DMS79 treated with DMSO at 0.1 percent for 48 hours (cell line): ENCODE results near the gene MBD3.
A peak's percentile ranks its signal among the peaks of the same experiment; 100 is the strongest.

Experiments used
- DNase-seq: peaks from one replicate; lab custom pipeline; 2025; lab: John Stamatoyannopoulos, UW

MBD3 gene

GRCh38 chr19:1619094-1619439 lies 26.4 kb upstream of the MBD3 start:
- no peak for DNase-seq

DNA sequence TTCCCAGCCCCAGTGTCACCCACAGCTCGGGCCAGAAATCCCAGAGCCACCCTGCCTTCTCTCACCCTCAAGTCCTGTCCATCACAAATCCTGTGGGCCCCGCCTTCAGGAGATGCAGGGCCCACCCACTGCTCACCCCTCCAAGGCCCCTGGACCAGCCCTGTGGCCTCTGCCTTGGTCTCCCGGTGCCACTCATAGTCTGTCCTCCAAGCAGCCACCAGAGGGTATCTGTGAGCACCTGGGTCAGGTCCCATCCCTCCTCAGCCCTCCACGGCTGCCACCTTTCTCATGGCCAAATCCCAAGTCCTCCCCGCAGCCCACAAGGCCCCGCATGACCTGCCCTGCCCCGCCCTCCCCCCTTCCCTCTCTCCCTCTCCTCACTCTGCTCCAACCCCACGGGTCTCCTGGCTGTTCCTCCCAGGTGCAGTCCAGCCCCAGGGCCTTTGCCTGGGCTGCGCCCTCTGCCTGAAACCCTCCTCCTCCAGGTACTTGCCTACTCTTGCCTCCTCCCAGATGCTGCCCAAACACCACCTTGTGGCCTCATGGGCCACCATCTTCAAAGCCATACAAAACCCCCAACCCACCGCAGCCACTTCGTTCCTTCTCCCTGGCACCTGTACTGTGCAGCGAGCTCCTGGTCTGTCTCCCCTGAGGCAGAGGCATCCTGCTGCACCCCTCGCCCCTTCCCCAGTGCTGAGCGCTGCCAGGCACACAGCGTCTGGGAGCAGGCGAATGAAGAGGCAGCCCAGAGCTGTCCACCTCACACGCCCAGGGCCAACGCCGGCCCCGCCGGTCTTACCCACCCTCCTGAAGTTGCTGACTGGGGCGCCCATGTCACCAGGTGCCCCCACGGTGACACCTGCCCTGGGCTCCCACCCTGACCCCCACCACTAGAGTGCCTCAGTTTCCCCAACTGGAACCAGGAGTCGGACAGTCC lies 25.8 kb upstream of the MBD3 start:
- no peak for DNase-seq

GRCh38 chr19:1616875-1617274 lies 24.2 kb upstream of the MBD3 start:
- no peak for DNase-seq

DNA sequence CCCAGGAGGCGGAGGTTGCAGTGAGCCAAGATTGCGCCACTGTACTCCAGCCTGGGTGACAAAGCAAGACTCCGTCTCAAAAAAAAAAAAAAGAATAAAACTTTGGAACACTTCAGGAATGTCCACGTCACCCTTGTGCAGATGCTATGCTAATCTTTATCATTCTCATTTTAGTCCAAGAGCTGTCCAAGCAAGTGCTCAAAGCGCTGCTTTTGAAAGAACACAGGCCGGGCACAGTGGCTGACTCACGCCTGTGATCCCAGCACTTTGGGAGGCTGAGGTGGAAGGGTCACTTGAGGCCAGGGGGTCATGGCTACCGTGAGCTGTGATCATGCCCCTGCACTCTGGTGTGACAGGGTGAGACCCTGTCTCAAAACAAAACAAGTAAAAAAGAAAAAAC lies 23.7 kb upstream of the MBD3 start:
- DNase-seq: no peak

- DNase-seq: no peak
These were observed 22.6 kb upstream of the MBD3 start for GRCh38 chr19:1615156-1615765.

GRCh38 chr19:1613808-1614570 lies 21.3 kb upstream of the MBD3 start:
- DNase-seq: no peak

- DNase-seq: no peak
These were observed 20.5 kb upstream of the MBD3 start for GRCh38 chr19:1613146-1613545.

DNA sequence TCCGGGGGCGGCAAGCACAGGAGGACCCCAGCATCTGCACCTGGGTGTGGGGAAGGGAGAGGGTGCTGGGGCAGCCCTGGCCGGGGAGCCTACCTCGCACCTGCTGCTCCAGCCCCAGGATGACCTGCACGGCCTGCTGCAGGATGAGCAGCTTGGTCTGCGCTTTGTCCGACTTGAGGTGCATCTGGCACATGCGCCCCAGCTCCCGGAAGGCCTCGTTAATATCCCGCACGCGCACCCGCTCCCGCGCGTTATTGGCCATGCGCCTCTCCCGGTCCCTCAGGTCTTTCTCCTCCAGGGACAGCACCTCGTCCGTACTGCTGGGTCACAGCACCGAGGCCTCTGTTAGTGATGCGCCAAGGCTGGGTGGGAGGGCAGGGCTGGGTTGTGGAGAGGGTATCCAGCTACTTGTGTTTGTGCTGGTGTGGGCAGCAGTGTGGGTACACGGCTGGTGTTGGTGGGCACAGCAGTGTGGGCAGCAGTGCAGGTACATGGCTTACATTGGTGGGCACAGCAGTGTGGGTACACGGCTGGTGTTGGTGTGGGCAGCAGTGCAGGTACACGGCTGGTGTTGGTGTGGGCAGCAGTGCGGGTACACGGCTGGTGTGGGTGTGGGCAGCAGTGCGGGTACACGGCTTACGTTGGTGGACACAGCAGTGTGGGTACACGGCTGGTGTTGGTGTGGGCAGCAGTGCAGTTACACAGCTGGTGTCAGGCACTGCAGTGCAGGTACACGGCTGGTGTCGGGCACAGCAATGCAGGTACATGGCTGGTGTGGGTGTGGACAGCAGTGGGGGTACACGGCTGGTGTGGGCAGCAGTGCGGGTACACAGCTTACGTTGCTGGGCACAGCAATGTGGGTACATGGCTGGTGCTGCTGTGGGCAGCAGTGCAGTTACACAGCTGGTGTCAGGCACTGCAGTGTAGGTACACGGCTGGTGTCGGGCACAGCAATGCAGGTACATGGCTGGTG lies 19.7 kb upstream of the MBD3 start:
- no peak for DNase-seq

DNA sequence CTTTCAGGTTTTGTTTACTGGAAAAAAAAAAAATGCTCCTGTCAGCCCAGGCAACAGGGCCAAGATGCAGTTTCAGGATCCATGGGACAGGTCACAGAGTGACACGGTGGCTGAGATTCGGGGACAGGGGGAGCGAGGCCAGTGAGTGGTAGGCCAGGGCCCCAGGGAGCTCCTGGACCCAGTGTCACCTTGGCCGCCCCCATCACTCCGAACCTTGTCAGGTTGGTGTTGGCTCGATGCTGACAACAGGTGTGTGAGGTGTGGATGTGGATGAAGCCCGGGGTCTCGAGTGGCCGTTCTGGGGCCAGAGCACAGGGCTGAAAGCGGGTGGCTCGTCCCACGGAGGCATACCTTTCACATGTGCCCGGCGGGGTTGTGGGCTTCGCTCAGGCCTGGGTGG lies 18.7 kb upstream of the MBD3 start:
- no peak for DNase-seq

DNA sequence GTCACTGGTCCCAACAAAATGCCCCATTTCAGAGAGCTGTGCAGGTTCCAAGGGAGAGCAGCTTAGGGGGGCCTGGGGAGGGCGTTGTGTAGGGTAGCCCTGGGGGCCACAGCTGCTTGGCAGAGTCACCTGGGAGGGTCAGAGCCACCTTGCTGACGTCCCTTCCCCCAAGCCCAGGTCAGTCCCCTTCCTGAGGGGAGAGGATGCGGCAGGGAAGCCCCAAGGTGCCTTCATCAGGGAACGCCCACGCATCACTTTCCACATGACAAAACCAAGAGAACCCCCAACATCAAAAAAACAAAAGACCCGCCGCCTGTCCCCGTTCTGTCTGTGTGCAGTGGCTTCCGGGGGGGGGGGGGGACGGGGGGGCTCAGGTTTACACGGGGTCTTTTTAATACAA lies 17.9 kb upstream of the MBD3 start:
- DNase-seq: no peak

DNA sequence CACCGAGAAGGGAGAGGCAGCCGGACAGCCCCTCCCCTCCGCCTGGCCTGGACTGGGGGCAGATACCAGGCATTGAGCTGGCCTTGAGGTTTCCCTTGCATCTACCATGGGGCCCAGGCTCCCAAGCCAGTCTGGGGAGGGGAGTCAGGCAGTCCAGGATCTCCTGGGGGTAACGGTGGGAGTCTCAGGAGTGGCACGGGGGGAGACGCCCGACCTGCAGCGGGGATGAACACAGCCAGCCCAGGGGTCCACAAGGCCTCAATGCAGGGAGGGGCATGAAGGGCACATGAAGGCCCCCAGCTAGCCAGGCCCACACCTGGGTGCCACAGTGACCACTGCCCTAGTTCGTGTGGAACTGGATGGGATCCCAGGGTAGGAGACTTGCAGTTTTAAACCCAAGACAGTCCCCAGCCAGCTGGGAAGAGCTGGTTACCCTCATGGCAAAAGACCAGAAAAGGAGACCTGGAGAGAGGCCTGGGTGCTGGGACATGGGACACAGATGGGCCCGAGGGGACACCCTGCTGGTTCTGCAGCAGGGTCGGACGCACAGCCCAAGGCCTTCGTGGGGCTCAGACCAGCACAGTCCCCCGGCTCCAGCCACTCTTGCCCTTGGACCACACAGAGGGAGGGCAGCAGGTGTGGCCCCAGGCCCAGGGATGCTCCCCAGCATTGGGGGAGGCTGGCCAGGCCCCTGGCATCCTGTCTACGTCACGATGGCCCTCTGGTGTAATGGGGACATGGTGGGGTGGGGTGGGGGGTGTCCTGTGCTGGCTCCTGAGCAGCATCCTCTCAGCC lies 17.2 kb upstream of the MBD3 start:
- DNase-seq: no peak

DNA sequence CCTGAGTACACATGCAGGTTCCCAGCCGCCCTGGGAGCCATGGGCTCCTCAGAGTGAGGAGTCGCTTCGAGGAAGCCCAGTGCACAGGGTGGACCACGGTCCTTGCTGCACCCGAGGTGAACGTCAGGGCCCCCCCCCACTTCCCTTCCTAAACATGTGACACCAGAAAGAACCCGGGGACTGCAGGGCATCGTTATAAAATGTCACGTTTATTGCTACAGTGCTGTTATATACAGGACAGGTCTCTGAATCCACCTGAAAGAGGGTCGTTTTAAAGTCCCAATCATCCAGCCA lies 16.4 kb upstream of the MBD3 start:
- no peak for DNase-seq

- DNase-seq: no peak
These were observed 15.9 kb upstream of the MBD3 start for GRCh38 chr19:1608359-1609102.

DNA sequence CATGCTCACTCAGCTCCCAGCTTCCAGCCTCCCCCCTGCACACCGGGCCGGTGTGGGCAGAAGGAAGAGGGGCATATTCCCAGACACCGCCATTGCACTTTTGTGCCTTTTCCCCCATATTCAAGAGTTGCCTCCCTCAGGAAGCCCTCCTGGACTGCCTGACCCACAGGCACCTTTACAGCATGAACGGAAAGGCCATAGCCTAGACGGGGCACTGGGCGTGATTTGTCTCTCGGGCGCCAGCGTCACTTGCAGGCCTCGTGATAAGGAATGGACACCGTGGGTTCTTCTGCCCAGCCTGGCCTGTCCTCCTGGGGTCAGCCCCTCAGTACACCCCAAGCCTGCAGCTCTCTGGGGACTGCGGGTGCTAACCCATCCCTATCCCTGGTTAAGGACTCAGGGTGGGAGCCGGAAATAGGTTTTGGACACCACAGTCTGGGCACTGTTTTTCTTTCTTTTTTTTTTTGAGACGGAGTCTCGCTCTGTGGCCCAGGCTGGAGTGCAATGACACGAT lies 13.5 kb upstream of the MBD3 start:
- no peak for DNase-seq

- peak; percentile 95 for DNase-seq
These were observed 12.8 kb upstream of the MBD3 start, which contains the start of gene UQCR11 for GRCh38 chr19:1605236-1606137. TSS of gene UQCR11 (minus strand) at chr19:1605462. CDS start at chr19:1605409, 53 bp downstream.

- DNase-seq: no peak
These were observed 9.5 kb upstream of the MBD3 start for GRCh38 chr19:1602091-1602707.

DNA sequence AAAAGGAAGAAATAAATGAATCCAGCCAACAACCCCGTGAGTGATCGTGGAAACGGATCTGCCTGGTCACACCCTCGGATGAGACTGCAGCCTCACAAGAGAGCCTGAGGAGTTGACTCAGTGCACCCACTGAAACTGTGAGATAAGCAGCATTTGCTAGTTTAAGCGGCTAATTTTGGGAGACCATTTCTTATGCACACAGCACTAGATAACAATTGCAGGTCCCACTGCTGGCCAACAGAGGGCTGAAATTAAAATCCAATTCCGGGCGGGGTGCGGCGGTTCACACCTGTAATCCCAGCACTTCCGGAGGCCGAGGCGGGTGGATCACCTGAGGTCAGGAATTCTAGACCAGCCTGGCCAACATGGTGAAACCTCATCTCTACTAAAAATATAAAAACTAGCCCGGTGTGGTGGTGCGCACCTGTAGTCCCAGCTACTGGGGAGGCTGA lies 9.0 kb upstream of the MBD3 start:
- no peak for DNase-seq

GRCh38 chr19:1599460-1599846 lies 6.8 kb upstream of the MBD3 start:
- DNase-seq: no peak
